ENCODE data around the gene CDKN2C.

GRCh38 chr1:50955116-50955515, 14.9 kb upstream of the CDKN2C start:
- TF ChIP-seq CTCF (conservative IDR thresholded peaks at IDR 0.05; ENCODE audit: low read depth in 2 of 2): no peak
- TF ChIP-seq POLR2AphosphoS5 (IDR thresholded peaks at IDR 0.05; ENCODE audit: low read depth): no peak
- no peak for TF ChIP-seq REST (IDR thresholded peaks at IDR 0.05; ENCODE audit: unreplicated experiment)
- no peak for TF ChIP-seq EZH2 (IDR thresholded peaks at IDR 0.05; ENCODE audit: low read depth, unreplicated experiment)
- no peak for TF ChIP-seq ETS1 (IDR thresholded peaks at IDR 0.05)
- no peak for TF ChIP-seq EZH2phosphoT487 (IDR thresholded peaks at IDR 0.05; ENCODE audit: unreplicated experiment)
- no peak for TF ChIP-seq CREB1 (CRISPR knock-in tag; IDR thresholded peaks at IDR 0.05; ENCODE audit: low read depth)
